ENCODE data around the gene EXOC8. TPM values are rescaled to one million over a fixed set of nuclear protein-coding genes. Genes with fewer than 3 reads are reported as not detected.

Gene EXOC8
- total and polyA plus RNA-seq, 2 of the 13 experiments (the other 11 are each of a cell fraction or from before 2014, with no cell fraction given) = 2.1 to 7.9 TPM

- TF ChIP-seq NFAT5 (CRISPR knock-in tag; IDR thresholded peaks at IDR 0.05) (0 out of 2 replicates have a peak, but pooled peaks have one; percentile 50), ZNF790 (CRISPR knock-in tag; IDR thresholded peaks at IDR 0.05; ENCODE audit: borderline replicate concordance) (no peak), KDM6A (CRISPR knock-in tag; IDR thresholded peaks at IDR 0.05; ENCODE audit: low read depth) (no peak), ATF7-NPFF (CRISPR knock-in tag; IDR thresholded peaks at IDR 0.05; ENCODE audit: low read depth) (peak; percentile 68; the same call in 1 of the 2 replicates), ZEB1 (IDR thresholded peaks at IDR 0.05; ENCODE audit: insufficient replicate concordance, low read depth) (no peak), GLI4 (CRISPR knock-in tag; IDR thresholded peaks at IDR 0.05; ENCODE audit: borderline replicate concordance) (no peak), ZNF609 (CRISPR knock-in tag; IDR thresholded peaks at IDR 0.05; ENCODE audit: borderline replicate concordance) (no peak), ZSCAN31 (CRISPR knock-in tag; IDR thresholded peaks at IDR 0.05; ENCODE audit: low read depth) (no peak), ZNF512 (CRISPR knock-in tag; IDR thresholded peaks at IDR 0.05) (no peak), ZNF652 (CRISPR knock-in tag; IDR thresholded peaks at IDR 0.05; ENCODE audit: borderline replicate concordance, low read depth) (no peak), TIGD3 (CRISPR knock-in tag; IDR thresholded peaks at IDR 0.05; ENCODE audit: borderline replicate concordance) (no peak)
- TF ChIP-seq, protein P1, sequence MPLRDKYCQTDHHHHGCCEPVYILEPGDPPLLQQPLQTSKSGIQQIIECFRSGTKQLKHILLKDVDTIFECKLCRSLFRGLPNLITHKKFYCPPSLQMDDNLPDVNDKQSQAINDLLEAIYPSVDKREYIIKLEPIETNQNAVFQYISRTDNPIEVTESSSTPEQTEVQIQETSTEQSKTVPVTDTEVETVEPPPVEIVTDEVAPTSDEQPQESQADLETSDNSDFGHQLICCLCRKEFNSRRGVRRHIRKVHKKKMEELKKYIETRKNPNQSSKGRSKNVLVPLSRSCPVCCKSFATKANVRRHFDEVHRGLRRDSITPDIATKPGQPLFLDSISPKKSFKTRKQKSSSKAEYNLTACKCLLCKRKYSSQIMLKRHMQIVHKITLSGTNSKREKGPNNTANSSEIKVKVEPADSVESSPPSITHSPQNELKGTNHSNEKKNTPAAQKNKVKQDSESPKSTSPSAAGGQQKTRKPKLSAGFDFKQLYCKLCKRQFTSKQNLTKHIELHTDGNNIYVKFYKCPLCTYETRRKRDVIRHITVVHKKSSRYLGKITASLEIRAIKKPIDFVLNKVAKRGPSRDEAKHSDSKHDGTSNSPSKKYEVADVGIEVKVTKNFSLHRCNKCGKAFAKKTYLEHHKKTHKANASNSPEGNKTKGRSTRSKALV (CRISPR knock-in tag; IDR thresholded peaks at IDR 0.05) = no peak
These were observed 847 bp upstream of the EXOC8 start, which contains the start of gene SPRTN (continued) for GRCh38 chr1:231338270-231339128.

Data from HepG2 (cell line).